ENCODE measurements around the gene DNAJB12. TPM values are rescaled to one million over a fixed set of nuclear protein-coding genes. Genes with fewer than 3 reads are reported as not detected.
"Not testable (repeated sequence)": the region's sequence is repeated elsewhere in the genome, so short reads cannot be mapped to it uniquely, and the experiment has no call there.

The DNAJB12 gene
- total RNA-seq, 1 donor from 2014 or later = 25.9 TPM

- intact Hi-C loops (cut with micrococcal nuclease) = loop anchor here (10.0 kb wide), 1 partner anchor 120 kb away; the partner anchor contains the start of genes ANAPC16 and ASCC1
- ATAC-seq = peak; percentile 53
- DNase-seq = peak; percentile 89
Measured at GRCh38 chr10:72334825-72335393, 19.8 kb downstream of the DNAJB12 start.

GRCh38 chr10:72334196-72334824 is 20.4 kb downstream of the DNAJB12 start:
- DNase-seq (peak; percentile 46), ATAC-seq (no peak)
- intact Hi-C loops (cut with micrococcal nuclease) = loop anchor here (10.0 kb wide), 1 partner anchor 120 kb away; the partner anchor contains the start of genes ANAPC16 and ASCC1

GRCh38 chr10:72333112-72334015 is 21.4 kb downstream of the DNAJB12 start:
- DNase-seq (peak; percentile 35), ATAC-seq (no peak)
- intact Hi-C loops (cut with micrococcal nuclease) = loop anchor here (10.0 kb wide), 1 partner anchor 119 kb away; the partner anchor contains the start of genes ANAPC16 and ASCC1

- intact Hi-C loops (cut with micrococcal nuclease) = loop anchor here (10.0 kb wide), 1 partner anchor 118 kb away; the partner anchor contains the start of genes ANAPC16 and ASCC1
- ATAC-seq = no peak
- DNase-seq = no peak
Measured at GRCh38 chr10:72332423-72333111, 22.2 kb downstream of the DNAJB12 start.

- intact Hi-C loops (cut with micrococcal nuclease) = loop anchor here (10.0 kb wide), 1 partner anchor 117 kb away; the partner anchor contains the start of genes ANAPC16 and ASCC1
- ATAC-seq (peak; percentile 56), DNase-seq (peak; percentile 90)
Measured at GRCh38 chr10:72331575-72332422, 22.9 kb downstream of the DNAJB12 start.

- ATAC-seq (no peak), DNase-seq (no peak)
- intact Hi-C loops (cut with micrococcal nuclease) = loop anchor here (10.0 kb wide), 1 partner anchor 115 kb away; the partner anchor contains the start of genes ANAPC16 and ASCC1
Measured at GRCh38 chr10:72330069-72330426, 24.7 kb downstream of the DNAJB12 start.

GRCh38 chr10:72329290-72330068 is 25.2 kb downstream of the DNAJB12 start:
- ATAC-seq (no peak), DNase-seq (no peak)
- intact Hi-C loops (cut with micrococcal nuclease) = loop anchor here (10.0 kb wide), 2 partner anchors 55 to 115 kb away; partner anchors contain the start of genes ANAPC16, ASCC1 and DDIT4

GRCh38 chr10:72328829-72329204 is 25.9 kb downstream of the DNAJB12 start:
- ATAC-seq = no peak
- no peak for DNase-seq

GRCh38 chr10:72328045-72328828 is 26.5 kb downstream of the DNAJB12 start:
- intact Hi-C loops (cut with micrococcal nuclease) = loop anchor here (10.0 kb wide), 1 partner anchor 53 kb away; the partner anchor contains the start of gene DDIT4
- ATAC-seq (peak; percentile 68), DNase-seq (peak; percentile 89)

More at GRCh38 chr10:72328829-72329204, 25.9 kb downstream of the DNAJB12 start:
- intact Hi-C loops (cut with micrococcal nuclease) = loop anchor here (10.0 kb wide), 1 partner anchor 54 kb away; the partner anchor contains the start of gene DDIT4

GRCh38 chr10:72326665-72327603 is 27.8 kb downstream of the DNAJB12 start:
- not testable (repeated sequence) for ATAC-seq, DNase-seq
- intact Hi-C loops (cut with micrococcal nuclease) = loop anchor here (10.0 kb wide), 1 partner anchor 52 kb away; the partner anchor contains the start of gene DDIT4

- peak; percentile 34 for ATAC-seq
- peak; percentile 77 for DNase-seq
- intact Hi-C loops (cut with micrococcal nuclease) = loop anchor here (10.0 kb wide), 1 partner anchor 51 kb away; the partner anchor contains the start of gene DDIT4
Measured at GRCh38 chr10:72325243-72326175, 29.2 kb downstream of the DNAJB12 start.

- DNase-seq = peak; percentile 32
- intact Hi-C loops (cut with micrococcal nuclease) = loop anchor here (10.0 kb wide), 1 partner anchor 49 kb away; the partner anchor contains the start of gene DDIT4
Measured at GRCh38 chr10:72323771-72324191, 30.9 kb downstream of the DNAJB12 start.

GRCh38 chr10:72323108-72323749 is 31.5 kb downstream of the DNAJB12 start:
- ATAC-seq (no peak), DNase-seq (peak; percentile 23)
- intact Hi-C loops (cut with micrococcal nuclease) = loop anchor here (10.0 kb wide), 1 partner anchor 48 kb away; the partner anchor contains the start of gene DDIT4

More at GRCh38 chr10:72323771-72324191, 30.9 kb downstream of the DNAJB12 start:
- ATAC-seq = no peak
